WTC11 (cell line): ENCODE measurements around the gene POFUT2.

Experiments
- CTCF ChIP-seq: fragments of 200-600 bp; IDR thresholded peaks from 2 replicates; pipeline ENCODE4 v1.8.0; 2022; ENCODE audit warnings: antibody characterized with exemption
- GTF2I ChIP-seq: fragments of 250-450 bp; sonication (Bioruptor Pico); conservative IDR thresholded peaks from 2 replicates; pipeline ENCODE4 v1.4.0; 2021; ENCODE audit warnings: mild to moderate bottlenecking

- TF ChIP-seq GTF2I (CRISPR knock-in tag): no peak
- TF ChIP-seq CTCF: no peak
Observed at GRCh38 chr21:45276596-45276995, 11.1 kb downstream of the POFUT2 start.
